Astrocyte (in vitro differentiated cells and primary cell): ENCODE measurements around the gene FAXC. TPM values are rescaled to one million over a fixed set of nuclear protein-coding genes. Genes with fewer than 3 reads are reported as not detected.

ENCODE experiments used
- DNase-seq: peaks from one replicate; pipeline ENCODE4 v3.0.0-alpha.2; 2010; ENCODE audit warnings: low read depth
- FAIRE-seq: peaks from 2 replicates; lab custom pipeline; 2011; peaks lifted over from hg19 to GRCh38; lab: Jason Lieb, UNC
- H2AFZ ChIP-seq: 2 replicates; pipeline ENCODE4 v1.6.0; 2012; ENCODE audit warnings: low read depth, low read length, inconsistent platforms
- H3K27ac ChIP-seq: 2 replicates; pipeline ENCODE4 v1.5.1; 2011; ENCODE audit warnings: low read depth, low read length, inconsistent platforms
- H3K27me3 ChIP-seq: 2 replicates; pipeline ENCODE4 v1.6.0; 2011; ENCODE audit warnings: low read length, inconsistent platforms; ENCODE audit not compliant: insufficient read depth
- H3K36me3 ChIP-seq: 2 replicates; pipeline ENCODE4 v1.5.1; 2011; ENCODE audit warnings: low read length, inconsistent platforms; ENCODE audit not compliant: insufficient read depth
- H3K4me1 ChIP-seq: 2 replicates; pipeline ENCODE4 v1.5.1; 2011; ENCODE audit warnings: low read length, inconsistent platforms; ENCODE audit not compliant: insufficient read depth
- H3K4me2 ChIP-seq: 2 replicates; pipeline ENCODE4 v1.6.0; 2012; ENCODE audit warnings: low read length, inconsistent platforms
- H3K4me3 ChIP-seq: 2 replicates; pipeline ENCODE4 v1.5.1; 2011; ENCODE audit warnings: low read depth, mild to moderate bottlenecking, low read length, inconsistent platforms; ENCODE audit not compliant: insufficient read depth
- H3K79me2 ChIP-seq: 2 replicates; pipeline ENCODE4 v1.6.0; 2012; ENCODE audit warnings: mild to moderate bottlenecking, low read length, inconsistent platforms; ENCODE audit not compliant: insufficient read depth
- H3K9ac ChIP-seq: 2 replicates; pipeline ENCODE4 v1.6.0; 2012; ENCODE audit warnings: mild to moderate bottlenecking, low read length, inconsistent platforms
- H3K9me3 ChIP-seq: 2 replicates; pipeline ENCODE4 v1.5.1; 2012; ENCODE audit warnings: low read depth, mild to moderate bottlenecking, low read length, inconsistent platforms; ENCODE audit not compliant: insufficient read depth
- H4K20me1 ChIP-seq: 2 replicates; pipeline ENCODE4 v1.6.0; 2012; ENCODE audit warnings: low read length, inconsistent platforms; ENCODE audit not compliant: insufficient read depth
- H3K27ac Mint-ChIP-seq: one replicate; pipeline ENCODE4 v1.8.0; 2021; ENCODE audit warnings: mild to moderate bottlenecking, mixed read lengths; ENCODE audit not compliant: unreplicated experiment
- H3K27me3 Mint-ChIP-seq: one replicate; pipeline ENCODE4 v1.8.0; 2021; ENCODE audit warnings: low read depth, mixed read lengths; ENCODE audit not compliant: unreplicated experiment
- H3K36me3 Mint-ChIP-seq: one replicate; pipeline ENCODE4 v1.8.0; 2021; ENCODE audit warnings: low read depth, mixed read lengths; ENCODE audit not compliant: unreplicated experiment
- H3K4me1 Mint-ChIP-seq: one replicate; pipeline ENCODE4 v1.8.0; 2021; ENCODE audit warnings: low read depth, mixed read lengths; ENCODE audit not compliant: unreplicated experiment
- H3K4me3 Mint-ChIP-seq: one replicate; pipeline ENCODE4 v1.8.0; 2021; ENCODE audit warnings: mild to moderate bottlenecking, moderate library complexity, mixed read lengths; ENCODE audit not compliant: unreplicated experiment
- H3K9me3 Mint-ChIP-seq: one replicate; pipeline ENCODE4 v1.8.0; 2021; ENCODE audit warnings: mild to moderate bottlenecking, mixed read lengths; ENCODE audit not compliant: unreplicated experiment
- CTCF ChIP-seq: IDR thresholded peaks from 2 replicates; pipeline ENCODE4 v1.5.1; 2011; ENCODE audit warnings: low read depth, mild to moderate bottlenecking, inconsistent platforms, low read length, moderate library complexity; ENCODE audit not compliant: insufficient read depth
- EZH2 ChIP-seq: IDR thresholded peaks from 2 replicates; pipeline ENCODE4 v1.6.1; 2012; ENCODE audit warnings: mild to moderate bottlenecking, low read length, inconsistent platforms; ENCODE audit not compliant: insufficient read depth
- total RNA-seq: library from RNA; stranded (reverse); gene quantifications from 2 replicates; pipeline ENCODE4 v1.2.1, GENCODE V29; 2021

Gene FAXC
- total RNA-seq, 1 donor from 2014 or later, result 9.9 TPM

GRCh38 chr6:99236010-99236409 lies 113.5 kb downstream of the FAXC start:
- Histone ChIP-seq H4K20me1 (no peaks in the 10 kb centered on the region), H3K9me3 (no peaks in the 10 kb centered on the region), H3K79me2 (no peaks in the 10 kb centered on the region), H3K9ac (no peak overlapping the region), H2AFZ (no peak overlapping the region), H3K4me1 (no peaks in the 10 kb centered on the region), H3K4me2 (no peak overlapping the region), H3K36me3 (no peaks in the 10 kb centered on the region), H3K4me3 (no peak overlapping the region), H3K27ac (no peak overlapping the region), H3K27me3 (no peaks in the 10 kb centered on the region)
- Mint-ChIP-seq H3K4me1 (no peaks in the 10 kb centered on the region), H3K27me3 (peaks cover 30% of the 10 kb centered on the region), H3K4me3 (no peak overlapping the region), H3K36me3 (no peaks in the 10 kb centered on the region), H3K9me3 (no peaks in the 10 kb centered on the region), H3K27ac (no peak overlapping the region)
- TF ChIP-seq EZH2 (no peak), CTCF (no peak)
- FAIRE-seq, result no peak
- DNase-seq, result no peak

- peaks cover 22% of the 10 kb centered on the region for H3K27me3 Mint-ChIP-seq
- Histone ChIP-seq H3K4me2 (no peak overlapping the region), H3K36me3 (no peaks in the 10 kb centered on the region), H2AFZ (no peak overlapping the region), H3K4me3 (no peak overlapping the region), H3K79me2 (no peaks in the 10 kb centered on the region), H3K4me1 (no peaks in the 10 kb centered on the region), H4K20me1 (no peaks in the 10 kb centered on the region), H3K27ac (no peak overlapping the region), H3K27me3 (no peaks in the 10 kb centered on the region), H3K9me3 (no peaks in the 10 kb centered on the region), H3K9ac (no peak overlapping the region)
- no peak for FAIRE-seq
- no peaks in the 10 kb centered on the region for H3K4me1 Mint-ChIP-seq
- H3K4me3 Mint-ChIP-seq, result no peak overlapping the region
- H3K36me3 Mint-ChIP-seq, result no peaks in the 10 kb centered on the region
- TF ChIP-seq EZH2 (no peak), CTCF (no peak)
- DNase-seq, result no peak
- H3K9me3 Mint-ChIP-seq, result peaks cover 2% of the 10 kb centered on the region
- H3K27ac Mint-ChIP-seq, result no peak overlapping the region
Measured at GRCh38 chr6:99233219-99233618, 116.3 kb downstream of the FAXC start.

GRCh38 chr6:99232056-99232455 lies 117.4 kb downstream of the FAXC start:
- Histone ChIP-seq H2AFZ (no peak overlapping the region), H3K27ac (no peak overlapping the region), H3K4me1 (no peaks in the 10 kb centered on the region), H3K4me3 (no peak overlapping the region), H3K79me2 (no peaks in the 10 kb centered on the region), H4K20me1 (no peaks in the 10 kb centered on the region), H3K9me3 (no peaks in the 10 kb centered on the region), H3K27me3 (no peaks in the 10 kb centered on the region), H3K36me3 (no peaks in the 10 kb centered on the region), H3K4me2 (no peak overlapping the region), H3K9ac (no peak overlapping the region)
- FAIRE-seq (no peak), DNase-seq (no peak)
- Mint-ChIP-seq H3K9me3 (peaks cover 2% of the 10 kb centered on the region), H3K4me3 (no peak overlapping the region), H3K27ac (no peak overlapping the region), H3K27me3 (peaks cover 22% of the 10 kb centered on the region), H3K4me1 (no peaks in the 10 kb centered on the region), H3K36me3 (no peaks in the 10 kb centered on the region)
- TF ChIP-seq EZH2 (no peak), CTCF (no peak)
